ENCODE results near the gene PTPN1.

DNA sequence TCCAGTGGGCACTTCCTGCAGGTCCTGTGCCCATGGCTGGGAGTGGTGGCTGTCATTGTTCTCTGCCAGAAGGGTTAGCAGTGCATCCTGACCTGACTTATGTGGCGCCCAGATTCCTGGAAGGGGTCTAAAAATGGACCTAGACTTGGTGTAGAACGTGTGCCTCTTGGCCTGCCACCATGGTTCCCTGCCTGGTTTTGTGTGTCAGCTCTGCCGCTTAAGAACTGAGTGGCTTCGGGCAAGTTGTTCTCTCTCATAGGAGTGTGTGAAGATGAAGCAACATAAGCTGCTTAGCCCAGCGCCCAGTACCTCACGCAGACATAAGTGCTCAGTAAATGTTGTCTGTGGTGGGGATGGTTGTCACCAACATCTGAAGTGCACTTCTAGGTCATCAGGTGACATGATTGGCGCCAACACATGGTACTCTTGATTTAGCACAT lies 52.1 kb downstream of the PTPN1 start:
- TF ChIP-seq, protein P1, sequence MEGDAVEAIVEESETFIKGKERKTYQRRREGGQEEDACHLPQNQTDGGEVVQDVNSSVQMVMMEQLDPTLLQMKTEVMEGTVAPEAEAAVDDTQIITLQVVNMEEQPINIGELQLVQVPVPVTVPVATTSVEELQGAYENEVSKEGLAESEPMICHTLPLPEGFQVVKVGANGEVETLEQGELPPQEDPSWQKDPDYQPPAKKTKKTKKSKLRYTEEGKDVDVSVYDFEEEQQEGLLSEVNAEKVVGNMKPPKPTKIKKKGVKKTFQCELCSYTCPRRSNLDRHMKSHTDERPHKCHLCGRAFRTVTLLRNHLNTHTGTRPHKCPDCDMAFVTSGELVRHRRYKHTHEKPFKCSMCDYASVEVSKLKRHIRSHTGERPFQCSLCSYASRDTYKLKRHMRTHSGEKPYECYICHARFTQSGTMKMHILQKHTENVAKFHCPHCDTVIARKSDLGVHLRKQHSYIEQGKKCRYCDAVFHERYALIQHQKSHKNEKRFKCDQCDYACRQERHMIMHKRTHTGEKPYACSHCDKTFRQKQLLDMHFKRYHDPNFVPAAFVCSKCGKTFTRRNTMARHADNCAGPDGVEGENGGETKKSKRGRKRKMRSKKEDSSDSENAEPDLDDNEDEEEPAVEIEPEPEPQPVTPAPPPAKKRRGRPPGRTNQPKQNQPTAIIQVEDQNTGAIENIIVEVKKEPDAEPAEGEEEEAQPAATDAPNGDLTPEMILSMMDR (IDR thresholded peaks at IDR 0.05; ENCODE audit: low read length), result no peak
- no peak for TF ChIP-seq EZH2 (IDR thresholded peaks at IDR 0.05; ENCODE audit: borderline replicate concordance, low read length)
